Adrenal gland (tissue), 12 donors: ENCODE data around the gene SLC29A3. TPM values are rescaled to one million over a fixed set of nuclear protein-coding genes. Genes with fewer than 3 reads are reported as not detected.

Source experiments
- DNase-seq, 7 donors: peaks; one replicate each; pipeline ENCODE4 v3.0.0-alpha.2; 2019 to 2020
- H3K27ac ChIP-seq, 5 donors: fragments of 200-600 bp; sonication (generic) in 4 of 5; 1 replicate in 3 of 5; 2 replicates in 2 of 5; pipeline versions ENCODE4 v1.5.1 to v1.8.0; 2016 to 2020; ENCODE audit warnings: mild to moderate bottlenecking in 1 of 5
- H3K27me3 ChIP-seq: fragments of 200-600 bp; 2 replicates; pipeline ENCODE4 v1.8.0; 2021
- H3K36me3 ChIP-seq, 2 donors: fragments of 200-600 bp; replicated peaks in 1 of 2; 1 replicate in 1 of 2; 2 replicates in 1 of 2; pipeline versions ENCODE4 v1.5.1 to v1.8.0; 2018 to 2022
- H3K4me1 ChIP-seq, 2 donors: fragments of 200-600 bp; replicated peaks in 1 of 2; 1 replicate in 1 of 2; 2 replicates in 1 of 2; pipeline versions ENCODE4 v1.5.1 to v1.8.0; 2018 to 2021
- H3K4me3 ChIP-seq, 4 donors: fragments of 200-600 bp; sonication (generic) in 3 of 4; one replicate each; pipeline ENCODE4 v1.5.1; 2016 to 2018
- H3K9me3 ChIP-seq, 3 donors: fragments of 200-600 bp; sonication (generic) in 1 of 3; replicated peaks in 1 of 3; 1 replicate in 2 of 3; 2 replicates in 1 of 3; pipeline versions ENCODE4 v1.5.1 to v1.8.0; 2016 to 2021
- POLR2A ChIP-seq, 2 donors: fragments of 450-650 bp; IDR thresholded peaks; one replicate each; pipeline ENCODE4 v1.6.1; 2017; ENCODE audit warnings: antibody characterized with exemption in 2 of 2, mild to moderate bottlenecking in 2 of 2, moderate library complexity in 1 of 2
- WGBS, 4 donors: extraction: QIAGEN DNeasy Blood & Tissue Kit in 2 of 4; methylation state at CpG; one replicate each; pipeline versions ENCODE4 v1.1.5 to v1.1.7; 2013 to 2017; 5-methylcytosine and 5-hydroxymethylcytosine counted together
- intact Hi-C, 2 donors: fragments of 100-400 bp; cut with DNase I; formaldehyde crosslinking; loops; one replicate each; pipeline versions ENCODE4 v1.14.1 to v1.15.0; 2022 to 2023
- polyA plus RNA-seq, 3 donors: library from polyadenylated mRNA; stranded (reverse); fragments of 200-250 nt in 2 of 3; fragments of 350-450 nt in 1 of 3; fragmentation: Illumina TruSeq in 1 of 3; extraction: RNeasy Lipid Tissue Mini Kit (QIAGEN cat#74804) in 1 of 3; gene quantifications; one replicate each; pipeline ENCODE4 v1.2.3, GENCODE V29; 2013 to 2014
- total RNA-seq, 9 donors: library from RNA; depleted of rRNA in 4 of 9; stranded (reverse); fragments of >200 nt in 4 of 9; fragments of 120-200 nt in 1 of 9; fragmentation: NEBNext Ultra II Directional in 1 of 9; extraction: Animal tissue kit (Norgen Biotek cat#: 25700) in 1 of 9; gene quantifications; one replicate each; pipeline versions ENCODE4 v1.1.0 to v1.2.4, GENCODE V29; 2013 to 2023
- TF ChIP-seq, protein P1 (sequence below), 6 experiments: fragments of 450-650 bp in 4 of 6; fragments of 200-600 bp in 2 of 6; sonication (generic) in 1 of 6; IDR thresholded peaks; 1 replicate in 5 of 6; 2 replicates in 1 of 6; pipeline versions ENCODE4 v1.5.1 to v1.8.0; 2016 to 2021; ENCODE audit warnings: antibody characterized with exemption in 6 of 6, mild to moderate bottlenecking in 2 of 6, moderate library complexity in 1 of 6
- donor health status: healthy with polysubstance abuse.
- donor health status: Bipolar disorder and iron deficiency.
- donor health status: DM: yes; HTN: yes; CAD: no.
- donor health status: DM: no; HTN: no; CAD: no.
- donor health status: DM: no; HTN: no; CAD: no.
- donor health status: DM: yes; HTN: yes; CAD: no.

SLC29A3 gene
- total and polyA plus RNA-seq, 12 donors: 1.4 to 19.0 (median 3.9) TPM

DNA sequence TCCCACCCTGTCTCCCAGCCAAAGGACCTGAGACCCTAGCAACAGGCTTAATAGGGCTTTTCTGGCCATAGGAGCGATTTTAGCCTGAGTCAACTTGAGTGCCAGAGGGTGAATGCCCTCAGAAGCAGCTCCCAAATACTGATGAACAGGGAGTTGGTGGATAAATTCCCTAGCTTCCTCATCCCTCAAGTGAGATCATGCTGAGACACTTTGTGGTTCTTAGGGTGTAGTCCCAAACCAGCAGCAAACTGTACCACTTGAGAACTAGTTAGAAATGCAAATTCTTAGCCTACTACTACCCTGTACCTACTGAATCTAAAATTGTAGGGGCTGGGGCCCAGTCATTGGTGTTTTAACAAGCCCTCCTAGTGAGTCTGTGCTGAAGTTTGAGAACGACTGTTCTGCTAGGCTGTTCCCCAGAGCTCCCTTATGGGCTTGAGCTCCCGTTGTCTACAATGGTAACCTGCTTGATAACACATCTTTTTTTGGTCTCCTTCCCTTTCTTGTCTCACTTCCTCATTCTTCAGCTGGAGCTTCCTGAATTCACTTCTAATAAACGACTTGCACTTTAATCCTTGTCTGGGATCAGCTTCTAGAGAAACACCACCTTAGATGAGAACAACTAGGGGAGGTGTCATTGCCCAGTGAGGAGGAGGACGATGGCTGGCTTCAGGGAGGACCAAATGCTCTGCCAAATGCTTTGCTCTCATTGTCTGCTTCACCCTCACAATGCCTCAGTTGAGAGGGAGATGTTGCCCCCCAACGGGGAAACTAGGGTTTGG lies 59.5 kb downstream of the SLC29A3 start:
- peak overlapping the region in 1 of 5 donors; percentile 11 for H3K27ac ChIP-seq
- TF ChIP-seq, protein P1, sequence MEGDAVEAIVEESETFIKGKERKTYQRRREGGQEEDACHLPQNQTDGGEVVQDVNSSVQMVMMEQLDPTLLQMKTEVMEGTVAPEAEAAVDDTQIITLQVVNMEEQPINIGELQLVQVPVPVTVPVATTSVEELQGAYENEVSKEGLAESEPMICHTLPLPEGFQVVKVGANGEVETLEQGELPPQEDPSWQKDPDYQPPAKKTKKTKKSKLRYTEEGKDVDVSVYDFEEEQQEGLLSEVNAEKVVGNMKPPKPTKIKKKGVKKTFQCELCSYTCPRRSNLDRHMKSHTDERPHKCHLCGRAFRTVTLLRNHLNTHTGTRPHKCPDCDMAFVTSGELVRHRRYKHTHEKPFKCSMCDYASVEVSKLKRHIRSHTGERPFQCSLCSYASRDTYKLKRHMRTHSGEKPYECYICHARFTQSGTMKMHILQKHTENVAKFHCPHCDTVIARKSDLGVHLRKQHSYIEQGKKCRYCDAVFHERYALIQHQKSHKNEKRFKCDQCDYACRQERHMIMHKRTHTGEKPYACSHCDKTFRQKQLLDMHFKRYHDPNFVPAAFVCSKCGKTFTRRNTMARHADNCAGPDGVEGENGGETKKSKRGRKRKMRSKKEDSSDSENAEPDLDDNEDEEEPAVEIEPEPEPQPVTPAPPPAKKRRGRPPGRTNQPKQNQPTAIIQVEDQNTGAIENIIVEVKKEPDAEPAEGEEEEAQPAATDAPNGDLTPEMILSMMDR (IDR thresholded peaks at IDR 0.05): no peak
- no peak for TF ChIP-seq POLR2A (IDR thresholded peaks at IDR 0.05)
- DNase-seq: no peak
- peaks cover 0 to 13% of the 10 kb centered on the region in 2 donors for H3K4me1 ChIP-seq
- intact Hi-C loops: no loop called here
- H3K27me3 ChIP-seq: no peaks in the 10 kb centered on the region
- no peaks in the 10 kb centered on the region for H3K36me3 ChIP-seq
- no peak overlapping the region for H3K4me3 ChIP-seq
- WGBS, 4 donors: 59 to 75% (median 64%) methylated on average over 6 of the region's 6 CpGs
- no peaks in the 10 kb centered on the region for H3K9me3 ChIP-seq

DNA sequence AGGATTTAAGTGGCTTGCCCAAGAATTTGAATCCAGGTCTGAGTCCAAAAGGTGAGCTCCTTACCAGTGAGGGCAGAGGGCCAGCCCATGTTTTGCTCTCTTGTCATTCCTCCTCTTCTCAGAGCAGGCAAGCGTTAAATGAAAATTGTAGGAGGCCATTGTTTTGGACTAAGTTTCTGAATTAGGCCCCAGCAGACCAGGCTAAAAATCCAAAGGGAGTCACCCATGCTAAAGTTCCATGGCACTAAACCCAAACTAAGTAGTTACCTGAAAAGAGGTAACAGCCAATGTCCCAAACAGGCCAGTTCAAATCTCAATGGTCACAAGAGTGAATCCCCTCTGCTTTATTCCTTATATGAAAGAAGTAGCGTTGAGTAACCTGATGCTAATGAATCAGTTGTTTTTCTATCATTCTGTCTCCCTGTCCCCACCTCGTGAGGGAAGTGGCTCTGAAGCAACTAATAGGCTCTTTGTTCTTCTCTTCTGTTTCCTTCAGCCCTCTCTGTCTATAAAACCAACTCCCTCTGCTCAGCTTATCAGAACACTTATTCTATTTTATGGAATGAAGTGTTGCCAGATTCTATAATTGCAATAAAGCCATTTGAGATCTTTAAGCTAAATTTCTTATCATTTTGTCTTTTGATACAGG lies 60.2 kb downstream of the SLC29A3 start:
- TF ChIP-seq POLR2A (IDR thresholded peaks at IDR 0.05): no peak
- TF ChIP-seq, protein P1 (IDR thresholded peaks at IDR 0.05): no peak
- Histone ChIP-seq H3K4me1 (peaks cover 0 to 13% of the 10 kb centered on the region in 2 donors), H3K27ac (no peak overlapping the region), H3K36me3 (no peaks in the 10 kb centered on the region), H3K4me3 (no peak overlapping the region), H3K9me3 (no peaks in the 10 kb centered on the region), H3K27me3 (no peaks in the 10 kb centered on the region)
- no peak for DNase-seq
- 65 to 78% (median 69%) methylated on average over 3 of the region's 3 CpGs for WGBS, 4 donors
- intact Hi-C loops: no loop called here

DNA sequence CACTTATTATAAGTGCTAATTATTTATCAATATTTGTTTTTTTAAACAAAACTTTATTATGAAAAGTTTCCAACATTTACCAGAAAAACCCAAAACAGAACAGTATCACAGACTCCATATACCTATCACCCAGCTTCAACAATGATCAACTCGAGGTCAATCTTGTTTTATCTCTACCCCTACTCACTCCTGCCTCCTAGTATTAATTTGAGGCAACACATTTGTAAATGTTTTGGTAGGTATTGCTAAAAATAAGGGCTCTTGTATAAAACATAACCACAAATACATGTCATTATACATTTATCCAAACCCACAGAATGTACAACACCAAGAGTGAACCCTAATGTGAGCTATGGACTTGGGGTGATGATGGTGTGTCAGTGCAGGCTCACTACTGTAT lies 61.8 kb downstream of the SLC29A3 start:
- no peak for DNase-seq
- no peak overlapping the region for H3K27ac ChIP-seq
- TF ChIP-seq, protein P1 (IDR thresholded peaks at IDR 0.05): no peak
- no peak overlapping the region for H3K4me3 ChIP-seq
- H3K4me1 ChIP-seq: peaks cover 0 to 13% of the 10 kb centered on the region in 2 donors
- H3K9me3 ChIP-seq: no peaks in the 10 kb centered on the region
- WGBS, 4 donors: 27 to 48% (median 38%) methylated on average over 1 of the region's 1 CpG
- no peaks in the 10 kb centered on the region for H3K36me3 ChIP-seq
- H3K27me3 ChIP-seq: no peaks in the 10 kb centered on the region
- intact Hi-C loops: loop anchor here (5.0 to 10.0 kb wide), 4 partner anchors 64 to 434 kb away; partner anchors contain the start of gene SLC29A3 (in 1 of the 2)

DNA sequence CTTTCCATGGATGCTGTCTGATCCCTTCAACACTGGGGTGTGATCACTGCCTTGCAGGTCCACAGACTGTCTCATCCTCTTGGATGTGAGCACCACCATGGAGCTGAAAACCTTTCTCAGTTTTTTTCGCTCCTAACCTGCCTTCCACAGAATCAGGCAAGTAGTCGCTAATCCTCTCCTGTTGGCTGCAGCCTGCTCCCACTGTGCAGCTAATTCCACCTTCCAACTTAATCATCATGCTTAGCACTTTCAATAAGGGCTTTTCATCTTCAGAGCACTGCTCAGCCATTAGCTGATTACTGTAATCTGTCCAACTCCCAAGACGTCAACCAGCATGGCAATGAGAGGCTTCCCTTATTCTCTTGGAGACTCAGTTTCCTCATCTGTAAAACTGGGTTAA lies 62.6 kb downstream of the SLC29A3 start:
- no peak for DNase-seq
- H3K4me3 ChIP-seq: no peak overlapping the region
- no peaks in the 10 kb centered on the region for H3K27me3 ChIP-seq
- 78 to 90% (median 81%) methylated on average over 3 of the region's 3 CpGs for WGBS, 4 donors
- no peaks in the 10 kb centered on the region for H3K36me3 ChIP-seq
- intact Hi-C loops: loop anchor here (5.0 to 10.0 kb wide), 4 partner anchors 64 to 433 kb away; partner anchors contain the start of gene SLC29A3 (in 1 of the 2)
- H3K27ac ChIP-seq: no peak overlapping the region
- no peaks in the 10 kb centered on the region for H3K9me3 ChIP-seq
- TF ChIP-seq, protein P1 (IDR thresholded peaks at IDR 0.05): no peak
- TF ChIP-seq POLR2A (IDR thresholded peaks at IDR 0.05): no peak
- peaks cover 0 to 10% of the 10 kb centered on the region in 2 donors for H3K4me1 ChIP-seq
